GM13976 (cell line): ENCODE results near the gene ADK.
"Not testable (repeated sequence)": the region's sequence is repeated elsewhere in the genome, so short reads cannot be mapped to it uniquely, and the experiment has no call there.

ENCODE experiments used
- DNase-seq: peaks from one replicate; pipeline ENCODE4 v3.0.0; 2012; ENCODE audit warnings: low spot score
- in situ Hi-C: fragments of 300-500 bp; cut with MboI; formaldehyde crosslinking; loops from one replicate; pipeline ENCODE4 v1.12.0; 2022; ENCODE audit warnings: low sequenced_read_pairs, mixed read lengths, inconsistent platforms; ENCODE audit not compliant: unreplicated experiment
- TF ChIP-seq, protein P1 (sequence below): IDR thresholded peaks from 2 replicates; pipeline ENCODE4 v1.5.1; 2012; ENCODE audit warnings: borderline replicate concordance, mild to moderate bottlenecking; ENCODE audit not compliant: insufficient read depth; ENCODE audit errors: extremely low read depth, missing control alignments, control extremely low read depth

ADK gene

DNA sequence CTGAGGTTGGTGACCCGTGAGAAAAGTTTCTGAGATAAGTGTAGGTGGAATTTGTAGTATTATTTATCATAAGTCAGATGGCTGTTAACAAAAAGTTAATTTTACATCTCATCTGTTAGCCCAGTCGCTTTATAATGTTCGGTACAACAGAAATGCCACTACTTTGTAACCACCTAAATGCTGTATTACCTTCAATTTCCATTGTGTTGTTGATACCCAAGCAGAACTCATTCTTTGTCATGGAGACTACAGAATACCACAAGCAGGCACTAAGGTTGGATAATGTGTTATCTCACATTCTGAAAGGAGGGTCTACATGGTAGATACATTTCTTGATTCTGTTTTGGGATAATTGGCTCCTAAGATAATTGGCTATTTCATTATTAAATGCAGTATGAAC, 425.6 kb downstream of the ADK start:
- TF ChIP-seq, protein P1, sequence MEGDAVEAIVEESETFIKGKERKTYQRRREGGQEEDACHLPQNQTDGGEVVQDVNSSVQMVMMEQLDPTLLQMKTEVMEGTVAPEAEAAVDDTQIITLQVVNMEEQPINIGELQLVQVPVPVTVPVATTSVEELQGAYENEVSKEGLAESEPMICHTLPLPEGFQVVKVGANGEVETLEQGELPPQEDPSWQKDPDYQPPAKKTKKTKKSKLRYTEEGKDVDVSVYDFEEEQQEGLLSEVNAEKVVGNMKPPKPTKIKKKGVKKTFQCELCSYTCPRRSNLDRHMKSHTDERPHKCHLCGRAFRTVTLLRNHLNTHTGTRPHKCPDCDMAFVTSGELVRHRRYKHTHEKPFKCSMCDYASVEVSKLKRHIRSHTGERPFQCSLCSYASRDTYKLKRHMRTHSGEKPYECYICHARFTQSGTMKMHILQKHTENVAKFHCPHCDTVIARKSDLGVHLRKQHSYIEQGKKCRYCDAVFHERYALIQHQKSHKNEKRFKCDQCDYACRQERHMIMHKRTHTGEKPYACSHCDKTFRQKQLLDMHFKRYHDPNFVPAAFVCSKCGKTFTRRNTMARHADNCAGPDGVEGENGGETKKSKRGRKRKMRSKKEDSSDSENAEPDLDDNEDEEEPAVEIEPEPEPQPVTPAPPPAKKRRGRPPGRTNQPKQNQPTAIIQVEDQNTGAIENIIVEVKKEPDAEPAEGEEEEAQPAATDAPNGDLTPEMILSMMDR, result no peak
- in situ Hi-C loops, result no loop called here
- no peak for DNase-seq

DNA sequence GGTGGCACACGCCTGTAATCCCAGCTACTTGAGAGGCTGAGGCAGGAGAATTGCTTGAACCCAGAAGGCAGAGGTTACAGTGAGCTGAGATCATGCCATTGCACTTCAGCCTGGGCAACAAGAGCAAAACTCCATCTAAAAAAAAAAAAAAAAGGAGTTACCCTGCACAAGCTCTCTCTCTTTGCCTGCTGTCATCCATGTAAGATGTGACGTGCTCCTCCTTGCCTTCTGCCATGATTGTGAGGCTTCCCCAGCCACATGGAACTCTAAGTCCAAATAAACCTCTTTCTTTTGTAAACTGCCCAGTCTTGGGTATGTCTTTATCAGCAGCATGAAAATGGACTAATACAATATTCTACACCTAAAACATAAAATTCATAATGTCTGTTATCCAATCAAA, 429.4 kb downstream of the ADK start:
- DNase-seq, in situ Hi-C loops: not testable (repeated sequence)

- in situ Hi-C loops, result no loop called here
- TF ChIP-seq, protein P1, result no peak
- no peak for DNase-seq
Observed at GRCh38 chr10:74582566-74582965, 431.5 kb downstream of the ADK start.

DNA sequence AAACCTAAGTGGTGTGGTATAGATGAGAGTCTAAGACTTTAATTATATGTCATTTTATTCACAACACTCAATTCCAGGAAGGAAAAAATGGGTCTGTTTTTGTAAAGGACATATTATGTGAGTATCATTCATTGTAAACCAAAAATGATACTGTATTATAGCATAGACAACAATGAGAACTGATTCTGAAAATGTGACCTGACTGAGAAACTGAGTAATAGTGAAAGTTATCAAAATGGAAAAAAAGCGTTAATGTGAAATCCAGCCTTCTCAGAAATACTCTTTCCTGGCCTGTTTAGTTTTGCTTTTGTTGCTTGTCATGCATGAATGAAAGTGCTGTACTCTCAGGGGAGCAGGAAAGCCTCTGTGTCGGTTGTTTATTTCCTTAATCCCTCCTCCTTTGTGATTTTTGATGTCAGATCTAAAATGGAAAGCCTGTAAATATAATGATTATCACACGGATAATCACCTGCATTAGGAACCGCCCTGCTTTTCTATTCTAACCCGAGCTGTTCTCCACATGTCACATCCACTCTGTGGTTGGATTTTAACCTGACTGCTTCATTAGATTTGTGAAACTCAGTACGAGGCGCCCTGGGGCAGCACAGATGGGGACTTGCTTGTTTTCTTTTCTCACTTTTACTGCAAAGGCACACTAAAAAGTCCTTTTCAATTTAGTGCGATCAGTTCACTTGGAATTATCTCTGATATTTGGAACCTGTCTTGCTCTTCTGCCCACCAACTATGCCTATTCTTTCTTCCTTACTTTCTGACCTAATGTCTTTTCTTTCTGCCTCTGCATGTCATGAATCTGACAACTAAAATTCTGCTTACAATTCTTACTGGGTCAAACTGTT, 434.4 kb downstream of the ADK start:
- TF ChIP-seq, protein P1, result no peak
- in situ Hi-C loops, result no loop called here
- DNase-seq, result peak; percentile 31

DNA sequence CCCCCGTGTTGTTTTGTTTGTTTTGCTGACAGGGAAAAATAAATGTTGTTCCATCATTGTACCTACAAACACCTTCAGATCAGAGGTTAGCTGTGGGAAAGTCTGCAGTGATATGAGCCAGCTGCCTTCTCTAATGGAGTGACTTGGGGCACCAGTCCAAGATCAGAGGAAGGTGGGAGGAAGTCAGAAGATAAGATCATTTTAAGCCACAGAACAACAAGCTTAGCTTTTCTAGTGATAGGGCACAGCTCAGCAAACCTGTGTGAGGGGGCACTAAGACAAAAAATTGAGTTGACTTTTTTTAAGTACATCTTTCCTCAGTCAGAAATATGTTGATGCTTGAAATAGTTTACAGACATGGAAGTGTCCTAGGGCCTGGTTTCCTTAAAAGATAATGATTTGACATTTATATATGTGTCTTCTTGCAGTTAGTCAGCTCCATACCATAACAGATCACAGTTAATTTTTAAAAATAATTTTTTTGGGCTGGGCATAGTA, 435.1 kb downstream of the ADK start:
- DNase-seq, result no peak
- TF ChIP-seq, protein P1, result no peak
- in situ Hi-C loops, result no loop called here

DNA sequence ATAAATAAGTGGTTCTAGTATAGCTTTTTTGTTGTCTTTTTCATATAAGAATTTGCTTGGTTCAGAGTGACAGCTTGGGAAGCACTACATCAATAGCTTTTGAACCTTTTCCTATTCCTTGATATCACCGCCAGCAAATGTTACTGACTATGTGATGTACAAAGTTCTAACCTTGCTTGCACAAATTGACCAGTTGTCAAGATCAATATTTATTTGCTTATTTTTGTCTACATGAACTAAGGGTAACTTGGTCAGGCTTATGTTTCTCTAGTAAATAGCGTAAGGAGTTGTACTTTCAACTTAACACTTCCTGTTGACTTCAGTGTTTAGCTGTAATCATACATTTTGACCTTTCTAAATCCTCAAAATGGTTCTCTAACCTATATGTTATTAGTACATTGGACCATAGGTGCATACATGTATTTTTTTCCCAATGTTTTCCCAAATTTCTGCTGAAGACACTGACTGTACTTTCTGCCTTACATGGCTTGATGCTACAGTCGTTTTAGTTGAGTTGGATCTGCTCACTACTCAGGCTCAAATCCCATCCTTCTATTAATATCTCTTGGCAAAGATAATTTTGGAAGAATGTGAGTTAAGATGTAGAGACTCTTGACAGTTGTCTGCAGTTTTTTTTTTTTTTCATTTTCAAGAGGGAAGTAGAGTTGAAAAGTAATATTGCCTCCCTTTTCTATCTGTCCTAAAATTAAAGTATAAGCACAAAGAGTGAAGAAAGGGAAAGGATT, 436.3 kb downstream of the ADK start:
- TF ChIP-seq, protein P1, result no peak
- no peak for DNase-seq
- in situ Hi-C loops, result no loop called here

GRCh38 chr10:74589226-74589673, 438.2 kb downstream of the ADK start:
- peak; percentile 27 for DNase-seq
- in situ Hi-C loops, result no loop called here
- TF ChIP-seq, protein P1, result no peak
